Activated CD4-positive, alpha-beta T cell treated with anti-CD3 and anti-CD28 coated beads, Interleukin-2, amount 10 ng/mL, durations not matched to agents 7 days and 5 days (primary cell): Measurements from ENCODE around the gene NACA. TPM values are rescaled to one million over a fixed set of nuclear protein-coding genes. Genes with fewer than 3 reads are reported as not detected.
A peak's percentile ranks its signal among the peaks of the same experiment; 100 is the strongest.
"Not testable (repeated sequence)": the region's sequence is repeated elsewhere in the genome, so short reads cannot be mapped to it uniquely, and the experiment has no call there.

Source experiments
- CTCF ChIA-PET: fragments of 350-600 bp; sonication (Branson Sonifier 250); formaldehyde crosslinking; loops from one replicate; lab custom pipeline; 2021; ENCODE audit warnings: antibody characterized with exemption; lab: Charles Lee
- POLR2A ChIA-PET: fragments of 350-600 bp; sonication (Branson Sonifier 250); formaldehyde crosslinking; loops from one replicate; lab custom pipeline; 2021; ENCODE audit warnings: antibody characterized with exemption; lab: Charles Lee
- DNase-seq: peaks from one replicate; pipeline ENCODE4 v3.0.0-alpha.2; 2020
- H3K27ac Mint-ChIP-seq: one replicate; pipeline ENCODE4 v1.8.0; 2021; ENCODE audit warnings: mild to moderate bottlenecking, moderate library complexity, mixed read lengths
- H3K27me3 Mint-ChIP-seq: one replicate; pipeline ENCODE4 v1.8.0; 2021; ENCODE audit warnings: mixed read lengths
- H3K36me3 Mint-ChIP-seq: one replicate; pipeline ENCODE4 v1.8.0; 2021; ENCODE audit warnings: low read depth, mixed read lengths
- H3K4me1 Mint-ChIP-seq: one replicate; pipeline ENCODE4 v1.8.0; 2021; ENCODE audit warnings: mixed read lengths
- H3K4me3 Mint-ChIP-seq: one replicate; pipeline ENCODE4 v1.8.0; 2021; ENCODE audit warnings: mild to moderate bottlenecking, moderate library complexity, mixed read lengths
- H3K9me3 Mint-ChIP-seq: one replicate; pipeline ENCODE4 v1.8.0; 2021; ENCODE audit warnings: mixed read lengths
- total RNA-seq, 2 experiments: library from RNA; stranded (reverse); gene quantifications; one replicate each; pipeline ENCODE4 v1.2.3, GENCODE V29; 2021

NACA gene
- total RNA-seq, 2 experiments from 2014 or later: 805 to 843 TPM

- H3K27ac Mint-ChIP-seq: no peak overlapping the region
- CTCF ChIA-PET: interaction anchor here (0.6 to 1.1 kb wide), 5 partner anchors 8 to 348 kb away, joined by 3 to 4 read pairs (median 3); no protein-coding TSS in a partner anchor
These were observed 15.2 kb downstream of the NACA start for GRCh38 chr12:56709759-56710376.

GRCh38 chr12:56704522-56704921 lies 20.6 kb downstream of the NACA start:
- DNase-seq, H3K27ac Mint-ChIP-seq, H3K4me3 Mint-ChIP-seq, POLR2A ChIA-PET, H3K27me3 Mint-ChIP-seq, CTCF ChIA-PET, H3K4me1 Mint-ChIP-seq, H3K9me3 Mint-ChIP-seq, H3K36me3 Mint-ChIP-seq: not testable (repeated sequence)

More at GRCh38 chr12:56709759-56710376, 15.2 kb downstream of the NACA start:
- POLR2A ChIA-PET: no interaction called here
- Mint-ChIP-seq H3K4me3 (no peak overlapping the region), H3K9me3 (no peaks in the 10 kb centered on the region), H3K27me3 (no peaks in the 10 kb centered on the region), H3K4me1 (no peaks in the 10 kb centered on the region), H3K36me3 (peaks cover 36% of the 10 kb centered on the region)
- no peak for DNase-seq

GRCh38 chr12:56699020-56699661 lies 26.0 kb downstream of the NACA start:
- Mint-ChIP-seq H3K27me3 (no peaks in the 10 kb centered on the region), H3K36me3 (no peaks in the 10 kb centered on the region), H3K27ac (no peak overlapping the region), H3K4me1 (peaks cover 10% of the 10 kb centered on the region), H3K4me3 (no peak overlapping the region), H3K9me3 (peaks cover 2% of the 10 kb centered on the region)
- CTCF ChIA-PET: interaction anchor here (1.2 kb wide), 1 partner anchor 9 kb away, joined by 3 read pairs; no protein-coding TSS in a partner anchor
- no peak for DNase-seq
- POLR2A ChIA-PET: no interaction called here

GRCh38 chr12:56695327-56696101 lies 29.6 kb downstream of the NACA start:
- H3K4me1 Mint-ChIP-seq: peaks cover 7% of the 10 kb centered on the region
- no peaks in the 10 kb centered on the region for H3K27me3 Mint-ChIP-seq
- POLR2A ChIA-PET: no interaction called here
- H3K9me3 Mint-ChIP-seq: peaks cover 2% of the 10 kb centered on the region
- H3K27ac Mint-ChIP-seq: no peak overlapping the region
- CTCF ChIA-PET: no interaction called here
- H3K4me3 Mint-ChIP-seq: no peak overlapping the region
- DNase-seq: no peak
- H3K36me3 Mint-ChIP-seq: no peaks in the 10 kb centered on the region

- H3K27me3 Mint-ChIP-seq: no peaks in the 10 kb centered on the region
- POLR2A ChIA-PET: no interaction called here
- no peak overlapping the region for H3K27ac Mint-ChIP-seq
- DNase-seq: no peak
- H3K9me3 Mint-ChIP-seq: peaks cover 2% of the 10 kb centered on the region
- peaks cover 8% of the 10 kb centered on the region for H3K4me1 Mint-ChIP-seq
- no peak overlapping the region for H3K4me3 Mint-ChIP-seq
- CTCF ChIA-PET: interaction anchor here (0.6 to 0.7 kb wide), 3 partner anchors 32 to 1033 kb away, joined by 3 to 7 read pairs (median 4); no protein-coding TSS in a partner anchor
- no peaks in the 10 kb centered on the region for H3K36me3 Mint-ChIP-seq
These were observed 30.9 kb downstream of the NACA start for GRCh38 chr12:56694161-56694560.

- H3K4me1 Mint-ChIP-seq: peaks cover 29% of the 10 kb centered on the region
- H3K4me3 Mint-ChIP-seq: peak overlapping the region; percentile 100
- ChIA-PET POLR2A (no interaction called here), CTCF (interaction anchor here (0.6 to 1.9 kb wide), 3 partner anchors 18 to 88 kb away, joined by 3 to 6 read pairs (median 3); no protein-coding TSS in a partner anchor)
- H3K27me3 Mint-ChIP-seq: no peaks in the 10 kb centered on the region
- peaks cover 33% of the 10 kb centered on the region for H3K36me3 Mint-ChIP-seq
- H3K9me3 Mint-ChIP-seq: no peaks in the 10 kb centered on the region
- H3K27ac Mint-ChIP-seq: peak overlapping the region; percentile 100
- DNase-seq: no peak
These were observed 36.3 kb downstream of the NACA start for GRCh38 chr12:56688846-56689109.

- no peaks in the 10 kb centered on the region for H3K9me3 Mint-ChIP-seq
- ChIA-PET CTCF (interaction anchor here (1.0 to 1.9 kb wide), 3 partner anchors 17 to 555 kb away, joined by 3 to 6 read pairs (median 3); no protein-coding TSS in a partner anchor), POLR2A (interaction anchor here (0.5 to 0.9 kb wide), 6 partner anchors 11 to 75 kb away, joined by 3 to 9 read pairs (median 6); partner anchors contain the start of gene NACA)
- DNase-seq: peak; percentile 98
- peak within 1 kb of the TSS; percentile 100 for H3K4me3 Mint-ChIP-seq
- no peaks in the 10 kb centered on the region for H3K27me3 Mint-ChIP-seq
- H3K36me3 Mint-ChIP-seq: peaks cover 33% of the 10 kb centered on the region
- peaks cover 29% of the 10 kb centered on the region for H3K4me1 Mint-ChIP-seq
- H3K27ac Mint-ChIP-seq: peak within 1 kb of the TSS; percentile 100
These were observed 36.8 kb downstream of the NACA start, which contains the start of gene PTGES3 for GRCh38 chr12:56688129-56688845. Gene PTGES3, minus strand, starts transcription at chr12:56688284. Its CDS starts 285 bp downstream, at chr12:56687999.

GRCh38 chr12:56687223-56688128 lies 37.6 kb downstream of the NACA start:
- peaks cover 33% of the 10 kb centered on the region for H3K4me1 Mint-ChIP-seq
- H3K9me3 Mint-ChIP-seq: no peaks in the 10 kb centered on the region
- H3K27me3 Mint-ChIP-seq: no peaks in the 10 kb centered on the region
- peak; percentile 53 for DNase-seq
- CTCF ChIA-PET: interaction anchor here (1.0 to 4.9 kb wide), 4 partner anchors 16 to 555 kb away, joined by 3 to 27 read pairs (median 4); partner anchors contain the start of gene NACA
- peak overlapping the region; percentile 100 for H3K4me3 Mint-ChIP-seq
- POLR2A ChIA-PET: interaction anchor here (0.5 to 0.9 kb wide), 6 partner anchors 10 to 51 kb away, joined by 3 to 9 read pairs (median 6); partner anchors contain the start of gene NACA
- H3K36me3 Mint-ChIP-seq: peaks cover 37% of the 10 kb centered on the region
- H3K27ac Mint-ChIP-seq: peak overlapping the region; percentile 100

GRCh38 chr12:56684745-56685359 lies 40.2 kb downstream of the NACA start:
- Mint-ChIP-seq H3K36me3 (peaks cover 56% of the 10 kb centered on the region), H3K4me1 (peaks cover 50% of the 10 kb centered on the region), H3K27ac (peak overlapping the region; percentile 92), H3K9me3 (no peaks in the 10 kb centered on the region), H3K27me3 (no peaks in the 10 kb centered on the region), H3K4me3 (peak overlapping the region; percentile 100)
- ChIA-PET CTCF (interaction anchor here (0.7 to 4.9 kb wide), 7 partner anchors 12 to 566 kb away, joined by 3 to 27 read pairs (median 3); no protein-coding TSS in a partner anchor), POLR2A (interaction anchor here (2.1 kb wide), 1 partner anchor 40 kb away, joined by 5 read pairs; the partner anchor contains the start of gene NACA)
- no peak for DNase-seq

GRCh38 chr12:56682323-56682722 lies 42.8 kb downstream of the NACA start:
- no peak for DNase-seq
- peak overlapping the region; percentile 76 for H3K27ac Mint-ChIP-seq
- peaks cover 58% of the 10 kb centered on the region for H3K4me1 Mint-ChIP-seq

More at GRCh38 chr12:56682323-56682722, 42.8 kb downstream of the NACA start:
- no peak overlapping the region for H3K4me3 Mint-ChIP-seq
- no peaks in the 10 kb centered on the region for H3K27me3 Mint-ChIP-seq
- H3K36me3 Mint-ChIP-seq: peaks cover 69% of the 10 kb centered on the region
- H3K9me3 Mint-ChIP-seq: no peaks in the 10 kb centered on the region
- CTCF ChIA-PET: interaction anchor here (0.8 to 4.9 kb wide), 2 partner anchors 46 to 172 kb away, joined by 3 to 27 read pairs; no protein-coding TSS in a partner anchor
- POLR2A ChIA-PET: no interaction called here
